Measurements from ENCODE around the gene RNU6-9. TPM values are rescaled to one million over a fixed set of nuclear protein-coding genes. Genes with fewer than 3 reads are reported as not detected.

The RNU6-9 gene
- total RNA-seq, 4 donors from 2014 or later, result not detected

DNA sequence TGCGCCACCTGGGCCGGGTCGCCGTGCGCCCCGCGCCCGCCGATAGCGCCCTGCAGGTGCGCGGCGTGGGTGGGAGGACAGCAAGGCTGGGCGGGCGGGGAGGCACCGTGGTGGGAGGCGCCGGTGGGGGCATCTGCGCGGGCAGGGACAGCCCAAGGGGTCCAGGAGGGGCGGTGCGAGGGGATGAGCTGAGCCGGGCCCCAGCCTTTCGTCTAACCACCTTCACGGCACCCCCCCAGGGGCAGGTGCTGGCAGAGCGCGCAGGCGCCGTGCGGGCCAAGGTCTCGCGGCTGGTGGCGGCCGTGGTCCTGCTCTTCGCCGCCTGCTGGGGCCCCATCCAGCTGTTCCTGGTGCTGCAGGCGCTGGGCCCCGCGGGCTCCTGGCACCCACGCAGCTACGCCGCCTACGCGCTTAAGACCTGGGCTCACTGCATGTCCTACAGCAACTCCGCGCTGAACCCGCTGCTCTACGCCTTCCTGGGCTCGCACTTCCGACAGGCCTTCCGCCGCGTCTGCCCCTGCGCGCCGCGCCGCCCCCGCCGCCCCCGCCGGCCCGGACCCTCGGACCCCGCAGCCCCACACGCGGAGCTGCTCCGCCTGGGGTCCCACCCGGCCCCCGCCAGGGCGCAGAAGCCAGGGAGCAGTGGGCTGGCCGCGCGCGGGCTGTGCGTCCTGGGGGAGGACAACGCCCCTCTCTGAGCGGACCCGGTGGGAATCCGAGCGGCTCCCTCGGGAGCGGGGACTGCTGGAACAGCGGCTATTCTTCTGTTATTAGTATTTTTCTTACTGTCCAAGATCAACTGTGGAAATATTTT lies 27.0 kb downstream of the RNU6-9 start:
- TF ChIP-seq POLR2A (IDR thresholded peaks at IDR 0.05), result no peak
- TF ChIP-seq, protein P1, sequence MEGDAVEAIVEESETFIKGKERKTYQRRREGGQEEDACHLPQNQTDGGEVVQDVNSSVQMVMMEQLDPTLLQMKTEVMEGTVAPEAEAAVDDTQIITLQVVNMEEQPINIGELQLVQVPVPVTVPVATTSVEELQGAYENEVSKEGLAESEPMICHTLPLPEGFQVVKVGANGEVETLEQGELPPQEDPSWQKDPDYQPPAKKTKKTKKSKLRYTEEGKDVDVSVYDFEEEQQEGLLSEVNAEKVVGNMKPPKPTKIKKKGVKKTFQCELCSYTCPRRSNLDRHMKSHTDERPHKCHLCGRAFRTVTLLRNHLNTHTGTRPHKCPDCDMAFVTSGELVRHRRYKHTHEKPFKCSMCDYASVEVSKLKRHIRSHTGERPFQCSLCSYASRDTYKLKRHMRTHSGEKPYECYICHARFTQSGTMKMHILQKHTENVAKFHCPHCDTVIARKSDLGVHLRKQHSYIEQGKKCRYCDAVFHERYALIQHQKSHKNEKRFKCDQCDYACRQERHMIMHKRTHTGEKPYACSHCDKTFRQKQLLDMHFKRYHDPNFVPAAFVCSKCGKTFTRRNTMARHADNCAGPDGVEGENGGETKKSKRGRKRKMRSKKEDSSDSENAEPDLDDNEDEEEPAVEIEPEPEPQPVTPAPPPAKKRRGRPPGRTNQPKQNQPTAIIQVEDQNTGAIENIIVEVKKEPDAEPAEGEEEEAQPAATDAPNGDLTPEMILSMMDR (IDR thresholded peaks at IDR 0.05), result no peak
- TF ChIP-seq EP300 (IDR thresholded peaks at IDR 0.05), result no peak
- DNase-seq (ENCODE audit: low spot score in 2 of 2), result no peak
- Histone ChIP-seq H3K9me3 (no peaks in the 10 kb centered on the region), H3K4me3 (peak overlapping the region in 2 of 4 donors; percentile 27 to 36), H3K4me1 (peaks cover 0 to 67% (median 33%) of the 10 kb centered on the region in 4 donors), H3K36me3 (no peaks in the 10 kb centered on the region), H3K27me3 (peaks cover 3 to 50% of the 10 kb centered on the region in 2 donors), H3K27ac (peak overlapping the region in 1 of 4 donors; percentile 40)
- WGBS, 2 donors, result 2 to 4% methylated on average over 32 of the region's 84 CpGs

DNA sequence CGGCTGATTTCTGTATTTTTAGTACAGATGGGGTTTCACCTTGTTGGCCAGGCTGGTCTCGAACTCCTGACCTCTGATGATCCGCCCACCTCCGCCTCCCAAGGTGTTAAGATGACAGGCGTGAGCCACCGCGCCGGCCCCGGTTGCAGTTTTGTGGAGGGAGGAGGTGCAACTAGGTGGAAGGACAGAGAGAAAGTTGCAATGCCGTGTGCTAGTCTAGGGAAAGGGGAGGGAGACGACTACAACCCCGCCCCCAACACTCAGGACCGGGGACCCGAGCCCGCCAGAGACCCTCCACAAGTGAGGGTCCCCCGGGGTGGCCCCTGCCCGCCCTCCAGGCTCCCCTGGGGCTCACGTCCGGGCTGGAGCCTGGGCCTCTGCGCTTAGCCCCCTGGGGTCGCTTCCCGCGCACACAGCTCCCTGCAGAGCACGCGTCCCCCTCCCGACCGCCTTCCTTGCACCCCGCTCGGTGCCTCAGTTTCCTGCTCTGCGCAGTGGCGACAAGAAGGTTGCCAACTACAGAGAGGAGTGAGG lies 31.3 kb downstream of the RNU6-9 start:
- H3K4me1 ChIP-seq, result peaks cover 0 to 66% (median 19%) of the 10 kb centered on the region in 4 donors
- TF ChIP-seq POLR2A (IDR thresholded peaks at IDR 0.05) (no peak), EP300 (IDR thresholded peaks at IDR 0.05) (no peak)
- TF ChIP-seq, protein P1 (IDR thresholded peaks at IDR 0.05), result no peak
- DNase-seq (ENCODE audit: low spot score in 2 of 2), result no peak
- H3K4me3 ChIP-seq, result peak overlapping the region; percentile 56 to 80 (median 74)
- peaks cover 0 to 10% (median 0%) of the 10 kb centered on the region in 3 donors for H3K36me3 ChIP-seq
- H3K27me3 ChIP-seq, result peaks cover 0 to 18% of the 10 kb centered on the region in 2 donors
- peak overlapping the region in 3 of 4 donors; percentile 74 to 92 (median 78) for H3K27ac ChIP-seq
- no peaks in the 10 kb centered on the region for H3K9me3 ChIP-seq
- 16 to 30% methylated on average over 12 to 28 of the region's 31 CpGs for WGBS, 2 donors

DNA sequence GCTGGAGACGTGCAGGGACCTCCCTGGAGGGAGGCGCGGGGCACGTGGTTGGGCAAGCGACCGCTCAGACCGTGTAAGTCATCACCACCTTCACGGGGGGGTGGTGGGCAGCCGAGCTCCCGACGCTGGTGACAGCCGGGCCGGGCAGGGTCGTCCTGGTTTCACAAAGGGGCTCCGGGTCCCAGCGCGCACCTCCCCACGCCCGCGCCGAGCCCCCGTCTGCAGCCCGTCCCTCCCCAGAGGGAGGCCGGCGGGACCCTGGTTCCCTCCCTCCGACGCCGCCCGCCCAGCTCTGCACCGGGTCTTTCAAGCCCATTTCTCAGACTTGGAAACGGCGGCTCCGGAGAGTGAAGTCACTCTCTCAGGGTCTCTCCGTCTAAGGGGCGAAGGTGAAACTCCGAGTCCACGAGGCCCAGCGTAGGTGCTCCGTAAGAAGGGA lies 31.8 kb downstream of the RNU6-9 start:
- Histone ChIP-seq H3K27ac (peak overlapping the region; percentile 74 to 92 (median 80)), H3K36me3 (peaks cover 0 to 13% (median 0%) of the 10 kb centered on the region in 3 donors), H3K9me3 (no peaks in the 10 kb centered on the region), H3K27me3 (peaks cover 0 to 13% of the 10 kb centered on the region in 2 donors), H3K4me3 (peak overlapping the region; percentile 56 to 80 (median 74)), H3K4me1 (peaks cover 0 to 61% (median 16%) of the 10 kb centered on the region in 4 donors)
- WGBS, 2 donors, result 0 to 1% methylated on average over 10 to 33 of the region's 39 CpGs
- TF ChIP-seq, protein P1 (IDR thresholded peaks at IDR 0.05), result peak in 1 of 5 experiments; percentile 24
- TF ChIP-seq POLR2A (IDR thresholded peaks at IDR 0.05) (no peak), EP300 (IDR thresholded peaks at IDR 0.05) (no peak)
- peak in 1 of 2 donors; percentile 48 for DNase-seq (ENCODE audit: low spot score in 2 of 2)

DNA sequence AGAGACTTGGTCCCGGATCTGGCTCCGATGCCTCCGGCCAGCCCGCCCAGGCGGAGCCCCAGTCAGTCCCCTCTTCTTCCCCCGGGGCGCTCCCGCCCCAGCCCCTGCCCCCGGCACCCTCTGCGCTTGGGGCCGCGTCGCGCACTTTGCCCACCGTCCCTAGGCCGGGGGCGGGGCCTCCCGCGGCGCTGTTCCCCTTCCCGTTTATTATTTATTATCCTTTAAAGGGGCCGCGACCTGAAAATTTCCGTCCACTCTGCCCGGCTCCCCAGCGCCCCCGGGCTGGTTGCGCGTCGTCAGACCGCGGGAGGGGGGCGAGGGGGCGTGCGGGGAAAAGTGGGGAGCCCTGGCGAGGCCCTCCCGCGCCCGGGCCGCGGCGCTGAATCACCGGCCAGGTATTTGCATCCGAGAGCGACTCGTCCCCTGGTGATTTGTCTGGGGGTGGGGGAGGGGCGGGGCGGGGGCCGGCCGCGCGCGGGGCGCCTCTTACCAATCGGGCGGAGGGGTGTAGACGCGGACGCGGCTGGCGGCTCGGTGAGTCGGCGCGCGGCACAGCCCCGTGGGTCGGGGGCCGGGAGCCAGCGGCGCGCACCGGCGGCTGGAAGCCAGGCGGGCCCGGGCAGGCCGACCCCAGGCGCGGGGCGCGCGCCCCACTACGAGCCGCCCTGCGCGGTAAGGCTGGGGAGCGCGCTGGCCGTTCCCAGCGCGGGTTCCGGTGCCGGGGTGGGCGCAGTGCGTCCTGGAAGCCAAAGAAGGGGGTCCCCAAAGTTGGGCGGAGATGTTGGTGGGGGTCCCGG lies 32.4 kb downstream of the RNU6-9 start, which contains the start of gene ARID3A:
TSS of gene ARID3A (plus strand) at position 510 of the 797 bp plus-strand sequence. CDS start 3,494 bp downstream, outside the sequence.
- peaks cover 0 to 19% (median 0%) of the 10 kb centered on the region in 3 donors for H3K36me3 ChIP-seq
- H3K27me3 ChIP-seq, result peaks cover 0 to 8% of the 10 kb centered on the region in 2 donors
- 0% methylated on average over 60 to 67 of the region's 97 CpGs for WGBS, 2 donors
- H3K9me3 ChIP-seq, result no peaks in the 10 kb centered on the region
- peaks cover 0 to 55% (median 15%) of the 10 kb centered on the region in 4 donors for H3K4me1 ChIP-seq
- peak; percentile 70 to 71 for DNase-seq (ENCODE audit: low spot score in 2 of 2)
- H3K4me3 ChIP-seq, result peak within 1 kb of the TSS; percentile 56 to 80 (median 74)
- H3K27ac ChIP-seq, result peak within 1 kb of the TSS; percentile 74 to 92 (median 85)
- TF ChIP-seq POLR2A (IDR thresholded peaks at IDR 0.05) (peak; percentile 30 to 51), EP300 (IDR thresholded peaks at IDR 0.05) (peak; percentile 48 to 59)
- TF ChIP-seq, protein P1 (IDR thresholded peaks at IDR 0.05), result peak in 1 of 5 experiments; percentile 15

Measured in tibial nerve (tissue), 4 donors.